K562 (cell line): ENCODE measurements around the gene C22orf42.
"Not testable (repeated sequence)": the region's sequence is repeated elsewhere in the genome, so short reads cannot be mapped to it uniquely, and the experiment has no call there.

ENCODE experiments used
- HNRNPL ChIP-seq: fragments of 200-400 bp; formaldehyde crosslinking; IDR thresholded peaks from 2 replicates; pipeline ENCODE4 v1.6.1; 2017; ENCODE audit warnings: low read depth, mild to moderate bottlenecking, low read length
- PHF21A ChIP-seq: fragments of 450-650 bp; IDR thresholded peaks from 2 replicates; pipeline ENCODE4 v1.6.1; 2017; ENCODE audit warnings: low read depth, borderline replicate concordance
- SIN3A ChIP-seq, 2 experiments: fragments of 150-350 bp in 1 of 2; IDR thresholded peaks; 2 replicates each; pipeline ENCODE4 v1.6.1; 2011 to 2016; ENCODE audit warnings: borderline replicate concordance in 2 of 2, low read depth in 2 of 2, low read length in 2 of 2, mild to moderate bottlenecking in 2 of 2, moderate library complexity in 2 of 2; ENCODE audit not compliant: control insufficient read depth in 1 of 2
- SREBF2 ChIP-seq: sonication (generic); formaldehyde crosslinking; IDR thresholded peaks from 2 replicates; pipeline ENCODE4 v1.4.0; 2020; ENCODE audit warnings: mild to moderate bottlenecking, missing genetic modification reagents
- TFE3 ChIP-seq: fragments of 450-650 bp; formaldehyde crosslinking; IDR thresholded peaks from 2 replicates; pipeline ENCODE4 v1.4.0; 2020; ENCODE audit warnings: mild to moderate bottlenecking, mixed read lengths
- TF ChIP-seq, protein P1 (sequence below), 3 experiments: IDR thresholded peaks in 2 of 3; conservative IDR thresholded peaks in 1 of 3; 2 replicates each; pipeline ENCODE4 v1.5.1; 2011 to 2012; ENCODE audit warnings: low read length in 3 of 3, mild to moderate bottlenecking in 3 of 3, control low read depth in 2 of 3, improper control_type of control experiment in 1 of 3, inconsistent platforms in 1 of 3, low read depth in 1 of 3, mixed read lengths in 1 of 3, moderate library complexity in 1 of 3; ENCODE audit not compliant: insufficient read depth in 2 of 3

GRCh38 chr22:32154727-32155126, 4.4 kb downstream of the C22orf42 start:
- TF ChIP-seq HNRNPL; TFE3 (CRISPR knock-in tag); SIN3A (IDR thresholded peaks at IDR 0.05; ENCODE audit: borderline replicate concordance in 2 of 2, control insufficient read depth in 1 of 2, low read depth in 2 of 2, low read length in 2 of 2); PHF21A; SREBF2 (CRISPR knock-in tag): not testable (repeated sequence)
- TF ChIP-seq, protein P1, sequence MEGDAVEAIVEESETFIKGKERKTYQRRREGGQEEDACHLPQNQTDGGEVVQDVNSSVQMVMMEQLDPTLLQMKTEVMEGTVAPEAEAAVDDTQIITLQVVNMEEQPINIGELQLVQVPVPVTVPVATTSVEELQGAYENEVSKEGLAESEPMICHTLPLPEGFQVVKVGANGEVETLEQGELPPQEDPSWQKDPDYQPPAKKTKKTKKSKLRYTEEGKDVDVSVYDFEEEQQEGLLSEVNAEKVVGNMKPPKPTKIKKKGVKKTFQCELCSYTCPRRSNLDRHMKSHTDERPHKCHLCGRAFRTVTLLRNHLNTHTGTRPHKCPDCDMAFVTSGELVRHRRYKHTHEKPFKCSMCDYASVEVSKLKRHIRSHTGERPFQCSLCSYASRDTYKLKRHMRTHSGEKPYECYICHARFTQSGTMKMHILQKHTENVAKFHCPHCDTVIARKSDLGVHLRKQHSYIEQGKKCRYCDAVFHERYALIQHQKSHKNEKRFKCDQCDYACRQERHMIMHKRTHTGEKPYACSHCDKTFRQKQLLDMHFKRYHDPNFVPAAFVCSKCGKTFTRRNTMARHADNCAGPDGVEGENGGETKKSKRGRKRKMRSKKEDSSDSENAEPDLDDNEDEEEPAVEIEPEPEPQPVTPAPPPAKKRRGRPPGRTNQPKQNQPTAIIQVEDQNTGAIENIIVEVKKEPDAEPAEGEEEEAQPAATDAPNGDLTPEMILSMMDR (IDR thresholded peaks at IDR 0.05 in 2 of 3, conservative IDR thresholded peaks at IDR 0.05 in 1 of 3; ENCODE audit: insufficient read depth in 2 of 3, low read depth in 1 of 3, low read length in 3 of 3) = not testable (repeated sequence)
